OCI-LY7 (cell line): ENCODE measurements around the gene OR2M3. TPM values are rescaled to one million over a fixed set of nuclear protein-coding genes. Genes with fewer than 3 reads are reported as not detected.

Source experiments
- Bru-seq: library from RNA; stranded (reverse); fragments of 400-500 nt; gene quantifications from one replicate; lab custom pipeline; 2021; lab: Mats Ljungman, UMichigan
- BruChase-seq, 2 experiments: library from RNA; stranded (reverse); fragments of 400-500 nt; gene quantifications; one replicate each; lab custom pipeline; 2021; lab: Mats Ljungman, UMichigan
- BruUV-seq: library from RNA; stranded (reverse); fragments of 400-500 nt; replicated peaks from 2 replicates; lab custom pipeline; 2021; lab: Mats Ljungman, UMichigan
- CTCF ChIA-PET: fragments of 300-600 bp; sonication (Branson Sonifier 250); formaldehyde crosslinking; loops from one replicate; lab custom pipeline; 2022; ENCODE audit warnings: antibody characterized with exemption; ENCODE audit not compliant: unreplicated experiment; lab: Charles Lee
- POLR2A ChIA-PET: fragments of 300-600 bp; sonication (Branson Sonifier 250); formaldehyde crosslinking; loops from one replicate; lab custom pipeline; 2022; ENCODE audit warnings: antibody characterized with exemption; lab: Charles Lee
- DNase-seq: peaks from one replicate; pipeline ENCODE4 v3.0.0-alpha.2; 2015; ENCODE audit warnings: low spot score
- H2AFZ ChIP-seq: fragments of 200-600 bp; sonication (generic), shearing (Covaris generic); 2 replicates; pipeline ENCODE4 v1.6.1; 2014; ENCODE audit warnings: mild to moderate bottlenecking, antibody characterized with exemption, low read length, moderate library complexity
- H3K27ac ChIP-seq: fragments of 200-600 bp; sonication (generic); 2 replicates; pipeline ENCODE4 v1.5.1; 2014; ENCODE audit warnings: mixed run types, low read depth, mild to moderate bottlenecking, moderate library complexity, low read length, inconsistent platforms; ENCODE audit not compliant: poor library complexity, severe bottlenecking
- H3K36me3 ChIP-seq: fragments of 200-600 bp; sonication (generic); 2 replicates; pipeline ENCODE4 v1.6.1; 2014; ENCODE audit warnings: mild to moderate bottlenecking, antibody characterized with exemption, low read length, moderate library complexity, mixed read lengths; ENCODE audit not compliant: insufficient read depth
- H3K4me1 ChIP-seq: fragments of 200-600 bp; sonication (generic); 2 replicates; pipeline ENCODE4 v1.5.1; 2014; ENCODE audit warnings: mild to moderate bottlenecking, low read length; ENCODE audit not compliant: insufficient read depth, poor library complexity, severe bottlenecking
- H3K4me2 ChIP-seq: fragments of 200-600 bp; sonication (generic); 2 replicates; pipeline ENCODE4 v1.6.1; 2014; ENCODE audit warnings: mild to moderate bottlenecking, low read length
- H3K4me3 ChIP-seq: fragments of 200-600 bp; sonication (generic); 2 replicates; pipeline ENCODE4 v1.5.1; 2014; ENCODE audit warnings: mild to moderate bottlenecking, low read depth, low read length; ENCODE audit not compliant: poor library complexity, severe bottlenecking
- H3K79me2 ChIP-seq: fragments of 200-600 bp; sonication (generic); 2 replicates; pipeline ENCODE4 v1.6.1; 2016; ENCODE audit warnings: low read depth, mild to moderate bottlenecking, low read length, moderate library complexity, mixed read lengths; ENCODE audit not compliant: insufficient read depth
- H3K9me2 ChIP-seq: fragments of 200-600 bp; sonication (generic); 2 replicates; pipeline ENCODE4 v1.6.1; 2016; ENCODE audit warnings: mild to moderate bottlenecking, low read length, mixed read lengths; ENCODE audit not compliant: insufficient read depth
- H3K9me3 ChIP-seq: fragments of 200-600 bp; sonication (generic); 2 replicates; pipeline ENCODE4 v1.6.1; 2014; ENCODE audit warnings: mild to moderate bottlenecking, mixed run types, low read length, mixed read lengths
- H4K20me1 ChIP-seq: fragments of 200-600 bp; sonication (generic); 2 replicates; pipeline ENCODE4 v1.6.1; 2014; ENCODE audit warnings: mild to moderate bottlenecking, antibody characterized with exemption, low read length, moderate library complexity, mixed read lengths; ENCODE audit not compliant: insufficient read depth
- EZH2phosphoT487 ChIP-seq: fragments of 200-600 bp; sonication (generic); IDR thresholded peaks from 2 replicates; pipeline ENCODE4 v1.6.1; 2018; ENCODE audit warnings: low read depth, borderline replicate concordance, mild to moderate bottlenecking, mixed run types, antibody characterized with exemption, low read length, moderate library complexity, mixed read lengths
- intact Hi-C: fragments of 100-400 bp; cut with micrococcal nuclease; formaldehyde crosslinking; loops from one replicate; pipeline ENCODE4 v1.10.0; 2022; ENCODE audit not compliant: unreplicated experiment
- long read RNA-seq: library from polyadenylated mRNA; stranded (forward); transcript quantifications from one replicate; pipeline ENCODE4 v2.0.0, GENCODE V29; 2022
- total RNA-seq, 2 experiments: library from RNA; depleted of rRNA in 1 of 2; stranded (reverse); fragments of >200 nt in 1 of 2; shearing (Covaris generic) in 1 of 2; gene quantifications; 2 replicates each; pipeline ENCODE4 v1.2.3, GENCODE V29; 2014 to 2022
- TF ChIP-seq, protein P1 (sequence below): fragments of 200-600 bp; sonication (generic); conservative IDR thresholded peaks from 2 replicates; pipeline ENCODE4 v1.5.1; 2014; ENCODE audit warnings: mild to moderate bottlenecking, antibody characterized with exemption, low read length, moderate library complexity, mixed read lengths

Gene OR2M3, protein sequence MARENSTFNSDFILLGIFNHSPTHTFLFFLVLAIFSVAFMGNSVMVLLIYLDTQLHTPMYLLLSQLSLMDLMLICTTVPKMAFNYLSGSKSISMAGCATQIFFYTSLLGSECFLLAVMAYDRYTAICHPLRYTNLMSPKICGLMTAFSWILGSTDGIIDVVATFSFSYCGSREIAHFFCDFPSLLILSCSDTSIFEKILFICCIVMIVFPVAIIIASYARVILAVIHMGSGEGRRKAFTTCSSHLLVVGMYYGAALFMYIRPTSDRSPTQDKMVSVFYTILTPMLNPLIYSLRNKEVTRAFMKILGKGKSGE
- total RNA-seq (2014; rRNA removed; shearing (Covaris generic)) (not detected in 2 replicates), total RNA-seq (2022) (not detected in 2 replicates), Bru-seq, nascent RNA (not detected), BruChase-seq, experiment 1, labeled RNA remaining after a 6-hour chase (not detected), BruChase-seq, experiment 2, labeled RNA remaining after a 2-hour chase (not detected)
- long read RNA-seq: 0 reads

DNA sequence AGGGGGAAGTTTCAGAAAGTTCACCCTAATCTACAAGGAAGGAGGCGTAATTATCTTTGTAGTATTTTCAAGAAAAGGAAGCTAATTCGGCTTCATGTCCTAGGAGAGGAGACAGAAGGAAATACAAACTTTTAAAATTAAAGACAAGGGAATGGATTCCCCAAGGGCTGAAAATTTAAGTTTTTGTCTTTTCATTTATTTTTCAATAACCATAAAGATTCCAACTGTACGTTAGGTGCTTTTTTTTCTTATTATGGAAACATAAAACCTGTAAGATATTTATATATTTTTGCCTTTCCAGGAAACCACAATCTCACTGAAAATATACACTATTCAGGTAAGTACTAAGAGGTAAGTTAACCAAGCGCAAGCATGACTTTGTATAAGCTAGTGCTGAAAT is at the start of gene OR2M3:
OR2M3 (plus strand) TSS at position 301 of the 400 bp plus-strand sequence. CDS start 5,803 bp downstream, outside the sequence.
- BruUV-seq: no TSS peak

DNA sequence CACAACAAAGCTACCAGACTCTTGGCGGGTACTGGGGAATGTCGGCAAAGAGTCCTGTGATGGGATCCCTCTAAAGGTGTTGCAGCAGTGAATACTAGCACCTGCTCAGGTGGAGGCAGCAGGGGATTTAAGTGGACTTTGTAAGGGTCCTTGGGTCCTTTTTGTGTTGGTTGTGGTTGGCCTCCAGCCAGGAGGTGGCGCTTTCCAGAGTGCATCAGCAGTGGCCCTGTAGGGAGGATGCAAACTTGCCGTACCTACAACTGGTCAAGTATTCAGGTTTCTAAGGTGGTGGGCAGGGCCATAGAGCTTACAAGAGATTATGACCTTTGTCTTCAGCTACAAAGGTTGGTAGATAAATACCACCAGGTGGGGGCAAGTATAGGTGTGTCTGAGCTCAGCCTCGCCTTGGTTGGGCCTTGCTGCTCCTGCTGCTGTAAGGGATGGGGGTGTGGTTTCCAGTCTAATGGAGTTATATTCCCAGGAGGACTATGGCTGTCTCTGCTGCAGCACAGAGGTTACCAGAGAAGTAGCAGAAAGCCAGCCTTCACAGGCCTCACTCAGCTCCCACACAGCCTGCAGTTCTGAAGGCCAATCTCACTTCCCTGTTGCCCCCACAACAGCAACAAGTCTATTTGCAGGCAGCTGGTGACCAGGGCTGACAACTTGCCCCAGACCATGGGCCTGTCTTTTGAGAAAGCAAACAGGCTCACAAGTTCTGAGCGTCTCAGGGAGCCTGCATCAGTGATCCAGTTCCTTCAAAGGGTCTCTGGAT is 44.8 kb upstream of the OR2M3 start:
- H2AFZ ChIP-seq: no peak overlapping the region
- no peaks in the 10 kb centered on the region for H3K4me1 ChIP-seq
- no peak for DNase-seq
- no peaks in the 10 kb centered on the region for H3K9me3 ChIP-seq
- ChIA-PET CTCF (no interaction called here), POLR2A (no interaction called here)
- H3K9me2 ChIP-seq: no peaks in the 10 kb centered on the region
- intact Hi-C loops: no loop called here
- TF ChIP-seq EZH2phosphoT487: no peak
- TF ChIP-seq, protein P1, sequence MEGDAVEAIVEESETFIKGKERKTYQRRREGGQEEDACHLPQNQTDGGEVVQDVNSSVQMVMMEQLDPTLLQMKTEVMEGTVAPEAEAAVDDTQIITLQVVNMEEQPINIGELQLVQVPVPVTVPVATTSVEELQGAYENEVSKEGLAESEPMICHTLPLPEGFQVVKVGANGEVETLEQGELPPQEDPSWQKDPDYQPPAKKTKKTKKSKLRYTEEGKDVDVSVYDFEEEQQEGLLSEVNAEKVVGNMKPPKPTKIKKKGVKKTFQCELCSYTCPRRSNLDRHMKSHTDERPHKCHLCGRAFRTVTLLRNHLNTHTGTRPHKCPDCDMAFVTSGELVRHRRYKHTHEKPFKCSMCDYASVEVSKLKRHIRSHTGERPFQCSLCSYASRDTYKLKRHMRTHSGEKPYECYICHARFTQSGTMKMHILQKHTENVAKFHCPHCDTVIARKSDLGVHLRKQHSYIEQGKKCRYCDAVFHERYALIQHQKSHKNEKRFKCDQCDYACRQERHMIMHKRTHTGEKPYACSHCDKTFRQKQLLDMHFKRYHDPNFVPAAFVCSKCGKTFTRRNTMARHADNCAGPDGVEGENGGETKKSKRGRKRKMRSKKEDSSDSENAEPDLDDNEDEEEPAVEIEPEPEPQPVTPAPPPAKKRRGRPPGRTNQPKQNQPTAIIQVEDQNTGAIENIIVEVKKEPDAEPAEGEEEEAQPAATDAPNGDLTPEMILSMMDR: 0 out of 2 replicates have a peak, but pooled peaks have one; percentile 21
- H4K20me1 ChIP-seq: no peaks in the 10 kb centered on the region
- no peak overlapping the region for H3K4me3 ChIP-seq
- BruUV-seq: no TSS peak
- H3K36me3 ChIP-seq: no peaks in the 10 kb centered on the region
- H3K79me2 ChIP-seq: no peaks in the 10 kb centered on the region
- H3K27ac ChIP-seq: no peak overlapping the region
- H3K4me2 ChIP-seq: no peak overlapping the region

More for the DNA sequence above, at the start of gene OR2M3:
- Histone ChIP-seq H3K9me3 (no peaks in the 10 kb centered on the region), H3K4me2 (no peak within 1 kb of the TSS), H3K36me3 (no peaks in the 10 kb centered on the region), H3K27ac (no peak within 1 kb of the TSS), H3K9me2 (no peaks in the 10 kb centered on the region), H2AFZ (no peak within 1 kb of the TSS), H4K20me1 (no peaks in the 10 kb centered on the region), H3K79me2 (no peaks in the 10 kb centered on the region), H3K4me3 (no peak within 1 kb of the TSS), H3K4me1 (no peaks in the 10 kb centered on the region)
- TF ChIP-seq EZH2phosphoT487: no peak
- TF ChIP-seq, protein P1: no peak
- ChIA-PET POLR2A (interaction anchor here (1.2 kb wide), 1 partner anchor 40 kb away, joined by 4 read pairs; no protein-coding TSS in a partner anchor), CTCF (no interaction called here)
- intact Hi-C loops: no loop called here
- DNase-seq: no peak
